Left lung (tissue), 10 donors: ENCODE results near the gene ZNF766. TPM values are rescaled to one million over a fixed set of nuclear protein-coding genes. Genes with fewer than 3 reads are reported as not detected.
"Not testable (repeated sequence)": the region's sequence is repeated elsewhere in the genome, so short reads cannot be mapped to it uniquely, and the experiment has no call there.

Experiments used
- ATAC-seq: fragments of 200-7000 bp; cut with Tn5 transposase; one replicate; pipeline ENCODE4 v1.9.1; 2020; ENCODE audit warnings: moderate library complexity
- DNase-seq, 4 donors: peaks; one replicate each; pipeline ENCODE4 v3.0.0-alpha.2; 2013 to 2020
- H3K27ac ChIP-seq, 2 donors: fragments of 200-600 bp; sonication (generic) in 1 of 2; one replicate each; pipeline versions ENCODE4 v1.5.0 to v1.8.0; 2020 to 2021
- H3K27me3 ChIP-seq, 2 donors: fragments of 200-600 bp; sonication (generic) in 1 of 2; one replicate each; pipeline versions ENCODE4 v1.5.0 to v1.8.0; 2020 to 2021
- H3K36me3 ChIP-seq, 2 donors: fragments of 200-600 bp; sonication (generic) in 1 of 2; one replicate each; pipeline versions ENCODE4 v1.5.0 to v1.8.0; 2020 to 2021
- H3K4me1 ChIP-seq, 2 donors: fragments of 200-600 bp; one replicate each; pipeline ENCODE4 v1.8.0; 2021
- H3K4me3 ChIP-seq, 2 donors: fragments of 200-600 bp; sonication (generic) in 1 of 2; one replicate each; pipeline versions ENCODE4 v1.5.0 to v1.8.0; 2020 to 2021; ENCODE audit warnings: mild to moderate bottlenecking in 1 of 2
- H3K9me3 ChIP-seq, 2 donors: fragments of 200-600 bp; sonication (generic) in 1 of 2; one replicate each; pipeline versions ENCODE4 v1.5.0 to v1.8.0; 2020 to 2021
- CTCF ChIP-seq, 2 donors: fragments of 200-600 bp; sonication (generic) in 1 of 2; IDR thresholded peaks; one replicate each; pipeline versions ENCODE4 v1.5.0 to v1.8.0; 2021; ENCODE audit warnings: antibody characterized with exemption in 2 of 2
- intact Hi-C, 2 donors: fragments of 100-400 bp; cut with DNase I; formaldehyde crosslinking; loops; one replicate each; pipeline versions ENCODE4 v1.11.2 to v1.14.2; 2022
- polyA plus RNA-seq, 6 donors: library from polyadenylated mRNA; unstranded; fragments of 120-200 nt; gene quantifications; one replicate each; pipeline ENCODE4 v1.2.1, GENCODE V29; 2013; ENCODE audit not compliant: insufficient read length in 6 of 6
- total RNA-seq, 2 donors: library from RNA; stranded (reverse); fragmentation: NEBNext Ultra II Directional; extraction: Animal tissue kit (Norgen Biotek cat#: 25700); gene quantifications; one replicate each; pipeline ENCODE4 v1.2.1, GENCODE V29; 2021
- donor health status: DM: no; HTN: yes; CAD: no.
- donor health status: DM: no; HTN: no; CAD: no.

Gene ZNF766
- total and polyA plus RNA-seq, 8 donors = 14.1 to 22.8 (median 17.3) TPM

GRCh38 chr19:52274191-52274590 is 4.8 kb downstream of the ZNF766 start:
- Histone ChIP-seq H3K27me3 (no peaks in the 10 kb centered on the region), H3K36me3 (peaks cover 0 to 8% of the 10 kb centered on the region in 2 donors), H3K4me3 (no peak overlapping the region), H3K9me3 (peaks cover 0 to 18% of the 10 kb centered on the region in 2 donors), H3K4me1 (peaks cover 11 to 23% of the 10 kb centered on the region in 2 donors), H3K27ac (no peak overlapping the region)
- no peak for DNase-seq
- no peak for ATAC-seq
- intact Hi-C loops = no loop called here
- TF ChIP-seq CTCF (IDR thresholded peaks at IDR 0.05) = no peak

DNA sequence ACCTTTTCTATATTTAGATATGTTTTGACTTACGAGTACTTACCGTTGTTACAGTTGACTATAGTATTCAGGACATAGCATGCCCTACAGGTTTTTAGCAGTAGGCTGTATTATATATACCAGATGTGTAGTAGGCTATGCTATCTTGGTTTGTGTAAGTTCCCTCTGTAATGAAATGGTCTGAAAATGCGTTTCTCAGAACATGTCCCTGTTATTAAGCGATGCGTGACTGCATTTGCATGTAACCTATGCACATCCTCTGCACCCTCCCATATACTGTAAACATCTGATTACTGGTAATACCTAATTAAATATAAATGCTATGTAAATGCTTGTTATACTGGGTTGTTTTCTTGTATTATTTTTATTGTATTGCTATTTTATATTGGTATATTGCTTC is 6.6 kb downstream of the ZNF766 start:
- Histone ChIP-seq H3K36me3 (peaks cover 0 to 8% of the 10 kb centered on the region in 2 donors), H3K4me1 (peaks cover 4 to 14% of the 10 kb centered on the region in 2 donors), H3K9me3 (peaks cover 0 to 30% of the 10 kb centered on the region in 2 donors), H3K27me3 (no peaks in the 10 kb centered on the region), H3K27ac (no peak overlapping the region), H3K4me3 (no peak overlapping the region)
- no peak for TF ChIP-seq CTCF (IDR thresholded peaks at IDR 0.05)
- no peak for DNase-seq
- intact Hi-C loops = no loop called here
- no peak for ATAC-seq

DNA sequence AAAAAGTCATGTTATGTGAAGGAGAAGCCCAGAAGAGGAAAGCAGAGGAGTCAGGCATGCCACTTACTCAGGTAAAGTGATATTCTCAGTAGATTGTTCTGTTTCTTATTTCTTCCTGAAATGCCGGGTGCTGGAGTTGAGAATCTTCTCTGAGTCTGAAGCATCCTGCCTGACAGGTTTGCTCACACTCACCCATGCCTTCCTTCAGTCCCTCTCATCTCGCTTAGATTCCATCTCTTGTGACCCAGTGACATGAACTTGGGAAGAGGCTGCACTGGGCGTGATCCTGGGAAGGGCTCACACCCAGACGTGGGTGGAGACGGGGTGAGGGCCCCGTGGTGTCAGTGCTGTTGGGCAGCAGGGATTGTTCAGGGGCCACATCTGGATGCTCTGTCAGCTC is 8.1 kb downstream of the ZNF766 start:
- no peaks in the 10 kb centered on the region for H3K4me1 ChIP-seq
- H3K27ac ChIP-seq = no peak overlapping the region
- H3K36me3 ChIP-seq = peaks cover 0 to 17% of the 10 kb centered on the region in 2 donors
- no peak for DNase-seq
- peaks cover 0 to 37% of the 10 kb centered on the region in 2 donors for H3K9me3 ChIP-seq
- ATAC-seq = no peak
- H3K27me3 ChIP-seq = no peaks in the 10 kb centered on the region
- TF ChIP-seq CTCF (IDR thresholded peaks at IDR 0.05) = no peak
- intact Hi-C loops = no loop called here
- H3K4me3 ChIP-seq = no peak overlapping the region

GRCh38 chr19:52286256-52286655 is 16.9 kb downstream of the ZNF766 start:
- Histone ChIP-seq H3K27me3 (no peaks in the 10 kb centered on the region), H3K27ac (no peak overlapping the region), H3K4me3 (no peak overlapping the region), H3K36me3 (peaks cover 0 to 95% of the 10 kb centered on the region in 2 donors), H3K4me1 (no peaks in the 10 kb centered on the region), H3K9me3 (peaks cover 0 to 42% of the 10 kb centered on the region in 2 donors)
- no peak for DNase-seq
- no peak for TF ChIP-seq CTCF (IDR thresholded peaks at IDR 0.05)
- no peak for ATAC-seq
- intact Hi-C loops = no loop called here

GRCh38 chr19:52291781-52292180 is 22.4 kb downstream of the ZNF766 start:
- Histone ChIP-seq H3K4me3 (no peak overlapping the region), H3K27me3 (no peaks in the 10 kb centered on the region), H3K4me1 (peaks cover 3 to 7% of the 10 kb centered on the region in 2 donors), H3K36me3 (peaks cover 0 to 51% of the 10 kb centered on the region in 2 donors), H3K9me3 (peaks cover 0 to 40% of the 10 kb centered on the region in 2 donors), H3K27ac (no peak overlapping the region)
- no peak for ATAC-seq
- no peak for DNase-seq
- TF ChIP-seq CTCF (IDR thresholded peaks at IDR 0.05) = no peak
- intact Hi-C loops = no loop called here

DNA sequence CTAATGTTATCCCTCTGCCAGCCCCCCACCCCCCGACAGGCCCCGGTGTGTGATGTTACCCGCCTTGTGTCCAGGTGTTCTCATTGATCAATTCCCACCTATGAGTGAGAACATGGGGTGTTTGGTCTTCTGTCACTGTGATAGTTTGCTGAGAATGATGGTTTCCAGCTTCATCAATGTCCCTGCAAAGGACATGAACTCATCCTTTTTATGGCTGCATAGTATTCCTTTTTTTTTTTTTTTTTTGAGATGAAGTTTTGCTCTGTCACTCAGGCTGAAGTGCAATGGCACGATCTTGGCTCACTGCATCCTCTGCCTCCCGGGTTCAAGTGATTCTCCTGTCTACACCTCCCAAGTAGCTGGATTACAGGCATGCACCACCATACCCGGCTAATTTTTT is 23.6 kb downstream of the ZNF766 start:
- DNase-seq, H3K27me3 ChIP-seq, H3K27ac ChIP-seq, ATAC-seq, H3K4me3 ChIP-seq, intact Hi-C loops: not testable (repeated sequence)
- peaks cover 0 to 36% of the 10 kb centered on the region in 2 donors for H3K9me3 ChIP-seq
- peaks cover 3 to 12% of the 10 kb centered on the region in 2 donors for H3K4me1 ChIP-seq
- peaks cover 0 to 40% of the 10 kb centered on the region in 2 donors for H3K36me3 ChIP-seq
